COLO829 (cell line): ENCODE measurements around the gene UBR4.

Experiments used
- DNase-seq: peaks from one replicate; pipeline ENCODE4 v3.0.0; 2012; ENCODE audit warnings: low spot score

The UBR4 gene

GRCh38 chr1:19055001-19055400, 155.1 kb downstream of the UBR4 start:
- DNase-seq = no peak

GRCh38 chr1:19054216-19054615, 155.8 kb downstream of the UBR4 start:
- no peak for DNase-seq

- DNase-seq = no peak
Measured at GRCh38 chr1:19053486-19053885, 156.6 kb downstream of the UBR4 start.

- no peak for DNase-seq
Measured at GRCh38 chr1:19049798-19050197, 160.3 kb downstream of the UBR4 start.

- no peak for DNase-seq
Measured at GRCh38 chr1:19049128-19049768, 160.8 kb downstream of the UBR4 start.

GRCh38 chr1:19046972-19047731, 162.9 kb downstream of the UBR4 start:
- no peak for DNase-seq

GRCh38 chr1:19045898-19046880, 163.9 kb downstream of the UBR4 start:
- no peak for DNase-seq

GRCh38 chr1:19044975-19045831, 164.9 kb downstream of the UBR4 start:
- peak; percentile 76 for DNase-seq

- DNase-seq = no peak
Measured at GRCh38 chr1:19044471-19044870, 165.6 kb downstream of the UBR4 start.

GRCh38 chr1:19043579-19044443, 166.3 kb downstream of the UBR4 start:
- no peak for DNase-seq

- no peak for DNase-seq
Measured at GRCh38 chr1:19042675-19043578, 167.1 kb downstream of the UBR4 start.

- DNase-seq = no peak
Measured at GRCh38 chr1:19040010-19040680, 169.9 kb downstream of the UBR4 start.

GRCh38 chr1:19038732-19039131, 171.3 kb downstream of the UBR4 start:
- no peak for DNase-seq

GRCh38 chr1:19038096-19038495, 172.0 kb downstream of the UBR4 start:
- no peak for DNase-seq

GRCh38 chr1:19037659-19038058, 172.4 kb downstream of the UBR4 start:
- DNase-seq = no peak

GRCh38 chr1:19036813-19037605, 173.1 kb downstream of the UBR4 start:
- no peak for DNase-seq

GRCh38 chr1:19036041-19036812, 173.8 kb downstream of the UBR4 start:
- DNase-seq = no peak
